Measurements from ENCODE around the gene H2AZ1.

H2AZ1 gene

GRCh38 chr4:99945718-99946355 is 4.2 kb downstream of the H2AZ1 start:
- no peak for DNase-seq

DNA sequence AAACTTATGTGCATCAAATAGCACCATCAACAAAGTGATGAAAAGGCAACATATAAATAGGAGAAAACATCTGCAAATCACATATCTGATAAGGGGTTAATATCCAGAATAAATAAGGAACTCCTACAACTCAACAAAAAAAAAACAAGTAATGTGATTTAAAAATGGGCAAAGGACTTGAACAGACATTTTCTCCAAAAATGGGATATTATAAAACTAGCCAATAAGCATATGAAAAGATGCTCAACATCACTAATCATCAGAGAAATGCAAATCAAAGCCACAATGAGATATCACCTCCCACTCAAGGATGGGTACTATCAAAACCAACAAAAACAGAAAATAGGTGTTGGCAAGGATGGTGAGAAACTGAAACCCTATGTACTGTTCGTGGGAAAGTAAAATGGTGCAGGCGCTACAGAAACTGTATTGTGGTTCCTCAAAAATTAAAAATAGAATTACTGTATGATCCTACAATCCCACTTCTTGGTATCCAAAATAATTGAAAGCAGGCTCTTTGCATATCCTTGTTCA is 6.1 kb downstream of the H2AZ1 start:
- no peak for DNase-seq

GRCh38 chr4:99938243-99938753 is 11.8 kb downstream of the H2AZ1 start:
- DNase-seq: no peak

- no peak for DNase-seq
These were observed 15.2 kb downstream of the H2AZ1 start for GRCh38 chr4:99934891-99935290.

DNA sequence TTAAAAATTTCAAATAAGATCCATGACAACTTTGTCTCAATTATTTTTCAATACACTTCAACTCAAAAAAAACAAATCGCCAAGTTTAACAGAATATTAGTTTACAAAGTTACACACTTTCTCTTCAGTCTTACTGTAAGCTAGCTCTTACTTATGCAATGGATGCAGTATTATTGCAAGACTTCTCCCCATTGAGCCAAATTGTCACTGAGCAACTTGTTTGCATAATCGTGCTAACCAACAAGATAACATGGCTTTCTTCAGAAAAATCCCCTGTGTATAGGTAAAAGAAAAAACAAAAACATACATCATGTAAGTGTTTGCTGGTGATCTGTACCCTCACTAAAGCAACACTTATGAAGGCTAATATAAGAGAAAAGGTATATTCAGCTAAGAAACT is 22.5 kb downstream of the H2AZ1 start:
- DNase-seq: no peak

DNA sequence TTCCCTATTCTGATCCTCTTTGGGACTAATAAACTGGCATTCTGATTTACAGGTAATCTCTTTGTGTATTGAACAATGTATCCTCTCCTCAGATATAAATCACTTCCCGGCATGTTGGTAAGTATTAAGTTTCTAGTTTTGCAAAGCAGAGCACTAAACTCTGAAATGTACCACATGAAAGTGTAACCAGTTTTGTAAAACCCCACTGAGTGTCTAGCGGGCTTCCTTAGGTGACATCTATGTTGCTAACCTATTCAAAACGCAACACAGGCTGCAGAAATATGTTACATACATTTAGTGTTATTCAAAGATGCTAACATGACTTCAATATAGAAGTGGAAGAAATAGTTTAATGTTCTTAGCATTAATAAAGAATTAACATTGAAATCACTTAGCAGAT is 28.9 kb downstream of the H2AZ1 start:
- no peak for DNase-seq

- no peak for DNase-seq
These were observed 31.4 kb downstream of the H2AZ1 start for GRCh38 chr4:99918656-99919055.

- no peak for DNase-seq
These were observed 32.5 kb downstream of the H2AZ1 start for GRCh38 chr4:99917575-99917974.

DNA sequence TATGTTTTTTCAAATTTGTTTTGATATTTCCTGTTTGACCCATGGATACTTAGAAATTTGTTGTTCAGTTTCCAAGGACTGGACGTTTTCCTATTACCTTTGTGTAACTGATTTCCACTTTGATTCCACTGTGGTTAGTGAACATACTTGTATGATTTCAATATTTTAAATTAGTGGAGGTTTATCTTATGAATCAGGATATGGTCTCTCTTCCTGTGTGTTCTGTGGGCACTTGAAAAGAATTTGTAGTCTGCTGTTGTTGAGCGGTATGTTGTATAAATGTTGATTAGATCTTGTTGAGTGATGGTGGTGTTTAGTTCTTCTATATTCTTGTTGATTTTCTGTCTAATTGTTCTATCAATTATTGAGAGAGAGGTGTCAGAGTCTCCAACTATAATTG is 34.6 kb downstream of the H2AZ1 start:
- no peak for DNase-seq

Measured in GOT3 (cell line).